ENCODE results near the gene PTTG1IP2. TPM values are rescaled to one million over a fixed set of nuclear protein-coding genes. Genes with fewer than 3 reads are reported as not detected.

PTTG1IP2 gene
- total RNA-seq, 6 donors from 2014 or later = not detected

GRCh38 chr7:90492250-90492649 is 22.8 kb downstream of the PTTG1IP2 start:
- Histone ChIP-seq H3K9me3 (no peaks in the 10 kb centered on the region), H3K4me3 (no peak overlapping the region), H3K27me3 (no peaks in the 10 kb centered on the region), H3K36me3 (no peaks in the 10 kb centered on the region), H3K27ac (no peak overlapping the region), H3K4me1 (no peaks in the 10 kb centered on the region)
- ATAC-seq (ENCODE audit: low FRiP score in 2 of 2) (no peak), DNase-seq (no peak)
- 94 to 96% methylated on average over 6 of the region's 6 CpGs for WGBS, 2 donors
- TF ChIP-seq, protein P1, sequence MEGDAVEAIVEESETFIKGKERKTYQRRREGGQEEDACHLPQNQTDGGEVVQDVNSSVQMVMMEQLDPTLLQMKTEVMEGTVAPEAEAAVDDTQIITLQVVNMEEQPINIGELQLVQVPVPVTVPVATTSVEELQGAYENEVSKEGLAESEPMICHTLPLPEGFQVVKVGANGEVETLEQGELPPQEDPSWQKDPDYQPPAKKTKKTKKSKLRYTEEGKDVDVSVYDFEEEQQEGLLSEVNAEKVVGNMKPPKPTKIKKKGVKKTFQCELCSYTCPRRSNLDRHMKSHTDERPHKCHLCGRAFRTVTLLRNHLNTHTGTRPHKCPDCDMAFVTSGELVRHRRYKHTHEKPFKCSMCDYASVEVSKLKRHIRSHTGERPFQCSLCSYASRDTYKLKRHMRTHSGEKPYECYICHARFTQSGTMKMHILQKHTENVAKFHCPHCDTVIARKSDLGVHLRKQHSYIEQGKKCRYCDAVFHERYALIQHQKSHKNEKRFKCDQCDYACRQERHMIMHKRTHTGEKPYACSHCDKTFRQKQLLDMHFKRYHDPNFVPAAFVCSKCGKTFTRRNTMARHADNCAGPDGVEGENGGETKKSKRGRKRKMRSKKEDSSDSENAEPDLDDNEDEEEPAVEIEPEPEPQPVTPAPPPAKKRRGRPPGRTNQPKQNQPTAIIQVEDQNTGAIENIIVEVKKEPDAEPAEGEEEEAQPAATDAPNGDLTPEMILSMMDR (IDR thresholded peaks at IDR 0.05) = no peak
- TF ChIP-seq POLR2A (IDR thresholded peaks at IDR 0.05) (no peak), POLR2AphosphoS5 (IDR thresholded peaks at IDR 0.05) (no peak), EP300 (IDR thresholded peaks at IDR 0.05) (no peak)

- DNase-seq (no peak), ATAC-seq (ENCODE audit: low FRiP score in 2 of 2) (no peak)
- Histone ChIP-seq H3K36me3 (no peaks in the 10 kb centered on the region), H3K4me1 (no peaks in the 10 kb centered on the region), H3K27ac (no peak overlapping the region), H3K9me3 (no peaks in the 10 kb centered on the region), H3K27me3 (no peaks in the 10 kb centered on the region), H3K4me3 (no peak overlapping the region)
- TF ChIP-seq, protein P1 (IDR thresholded peaks at IDR 0.05) = no peak
- TF ChIP-seq EP300 (IDR thresholded peaks at IDR 0.05) = no peak
- no peak for TF ChIP-seq POLR2AphosphoS5 (IDR thresholded peaks at IDR 0.05)
- no peak for TF ChIP-seq POLR2A (IDR thresholded peaks at IDR 0.05)
- 90 to 93% methylated on average over 1 of the region's 1 CpG for WGBS, 2 donors
Measured at GRCh38 chr7:90495241-90495640, 25.8 kb downstream of the PTTG1IP2 start.

GRCh38 chr7:90502539-90502938 is 33.1 kb downstream of the PTTG1IP2 start:
- 86 to 94% methylated on average over 4 of the region's 4 CpGs for WGBS, 2 donors
- ATAC-seq (ENCODE audit: low FRiP score in 2 of 2) (no peak), DNase-seq (no peak)
- Histone ChIP-seq H3K27ac (no peak overlapping the region), H3K36me3 (no peaks in the 10 kb centered on the region), H3K4me3 (no peak overlapping the region), H3K4me1 (no peaks in the 10 kb centered on the region), H3K9me3 (no peaks in the 10 kb centered on the region), H3K27me3 (no peaks in the 10 kb centered on the region)
- TF ChIP-seq POLR2AphosphoS5 (IDR thresholded peaks at IDR 0.05) (no peak), POLR2A (IDR thresholded peaks at IDR 0.05) (no peak), EP300 (IDR thresholded peaks at IDR 0.05) (no peak)
- TF ChIP-seq, protein P1 (IDR thresholded peaks at IDR 0.05) = no peak

GRCh38 chr7:90503367-90503766 is 33.9 kb downstream of the PTTG1IP2 start:
- Histone ChIP-seq H3K4me3 (no peak overlapping the region), H3K27me3 (no peaks in the 10 kb centered on the region), H3K36me3 (no peaks in the 10 kb centered on the region), H3K4me1 (no peaks in the 10 kb centered on the region), H3K27ac (no peak overlapping the region), H3K9me3 (no peaks in the 10 kb centered on the region)
- ATAC-seq (ENCODE audit: low FRiP score in 2 of 2) = no peak
- no peak for DNase-seq
- TF ChIP-seq POLR2AphosphoS5 (IDR thresholded peaks at IDR 0.05) (no peak), POLR2A (IDR thresholded peaks at IDR 0.05) (no peak), EP300 (IDR thresholded peaks at IDR 0.05) (no peak)
- TF ChIP-seq, protein P1 (IDR thresholded peaks at IDR 0.05) = no peak
- 91 to 92% methylated on average over 1 of the region's 1 CpG for WGBS, 2 donors

GRCh38 chr7:90507692-90508091 is 38.3 kb downstream of the PTTG1IP2 start:
- Histone ChIP-seq H3K27me3 (no peaks in the 10 kb centered on the region), H3K4me1 (no peaks in the 10 kb centered on the region), H3K4me3 (no peak overlapping the region), H3K36me3 (no peaks in the 10 kb centered on the region), H3K9me3 (no peaks in the 10 kb centered on the region), H3K27ac (no peak overlapping the region)
- TF ChIP-seq, protein P1 (IDR thresholded peaks at IDR 0.05) = no peak
- TF ChIP-seq POLR2A (IDR thresholded peaks at IDR 0.05) (no peak), EP300 (IDR thresholded peaks at IDR 0.05) (no peak), POLR2AphosphoS5 (IDR thresholded peaks at IDR 0.05) (no peak)
- DNase-seq (no peak), ATAC-seq (ENCODE audit: low FRiP score in 2 of 2) (no peak)
- WGBS, 2 donors = 82 to 83% methylated on average over 1 of the region's 1 CpG
